ENCODE measurements around the gene TRIP6.

DNA sequence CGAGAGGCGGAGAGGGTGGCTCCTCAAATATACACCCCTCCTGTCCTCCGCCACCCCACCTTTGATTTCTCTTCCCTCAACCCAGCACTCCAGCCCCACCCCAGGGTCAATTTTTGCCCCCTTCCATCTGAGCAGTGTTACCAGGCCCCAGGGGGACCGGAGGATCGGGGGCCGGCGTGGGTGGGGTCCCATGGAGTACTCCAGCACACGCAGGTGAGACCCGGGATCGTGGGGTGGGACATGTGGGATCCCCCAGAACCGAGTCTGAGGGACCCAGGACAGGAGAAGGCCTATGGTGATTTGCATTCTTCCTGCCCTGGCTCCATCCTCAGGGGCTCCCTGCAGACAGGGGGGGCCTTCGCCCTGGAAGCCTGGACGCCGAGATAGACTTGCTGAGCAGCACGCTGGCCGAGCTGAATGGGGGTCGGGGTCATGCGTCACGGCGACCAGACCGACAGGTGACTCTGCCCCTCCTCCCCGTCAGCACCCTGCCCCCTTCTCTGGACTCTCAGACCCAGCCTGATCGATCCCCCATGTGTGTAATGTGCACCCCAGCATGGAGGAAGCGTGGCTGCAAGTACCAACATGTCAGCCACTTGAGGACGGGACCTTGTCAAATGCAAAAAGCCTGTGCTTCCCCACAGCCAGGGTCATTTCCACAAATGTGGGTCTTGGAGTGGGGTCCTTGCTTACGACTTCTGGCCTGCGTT is 744 bp downstream of the TRIP6 start:
- TF ChIP-seq, protein P1, sequence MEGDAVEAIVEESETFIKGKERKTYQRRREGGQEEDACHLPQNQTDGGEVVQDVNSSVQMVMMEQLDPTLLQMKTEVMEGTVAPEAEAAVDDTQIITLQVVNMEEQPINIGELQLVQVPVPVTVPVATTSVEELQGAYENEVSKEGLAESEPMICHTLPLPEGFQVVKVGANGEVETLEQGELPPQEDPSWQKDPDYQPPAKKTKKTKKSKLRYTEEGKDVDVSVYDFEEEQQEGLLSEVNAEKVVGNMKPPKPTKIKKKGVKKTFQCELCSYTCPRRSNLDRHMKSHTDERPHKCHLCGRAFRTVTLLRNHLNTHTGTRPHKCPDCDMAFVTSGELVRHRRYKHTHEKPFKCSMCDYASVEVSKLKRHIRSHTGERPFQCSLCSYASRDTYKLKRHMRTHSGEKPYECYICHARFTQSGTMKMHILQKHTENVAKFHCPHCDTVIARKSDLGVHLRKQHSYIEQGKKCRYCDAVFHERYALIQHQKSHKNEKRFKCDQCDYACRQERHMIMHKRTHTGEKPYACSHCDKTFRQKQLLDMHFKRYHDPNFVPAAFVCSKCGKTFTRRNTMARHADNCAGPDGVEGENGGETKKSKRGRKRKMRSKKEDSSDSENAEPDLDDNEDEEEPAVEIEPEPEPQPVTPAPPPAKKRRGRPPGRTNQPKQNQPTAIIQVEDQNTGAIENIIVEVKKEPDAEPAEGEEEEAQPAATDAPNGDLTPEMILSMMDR (IDR thresholded peaks at IDR 0.05; ENCODE audit: borderline replicate concordance, extremely low read depth, low read length, poor library complexity, severe bottlenecking), result no peak
- TF ChIP-seq EZH2 (IDR thresholded peaks at IDR 0.05; ENCODE audit: borderline replicate concordance, low read depth, low read length, severe bottlenecking), result no peak

Measured in DND-41 (cell line).